ENCODE data around the gene ERAS. TPM values are rescaled to one million over a fixed set of nuclear protein-coding genes. Genes with fewer than 3 reads are reported as not detected.

ERAS gene
- total and polyA plus RNA-seq, 4 donors, result not detected

DNA sequence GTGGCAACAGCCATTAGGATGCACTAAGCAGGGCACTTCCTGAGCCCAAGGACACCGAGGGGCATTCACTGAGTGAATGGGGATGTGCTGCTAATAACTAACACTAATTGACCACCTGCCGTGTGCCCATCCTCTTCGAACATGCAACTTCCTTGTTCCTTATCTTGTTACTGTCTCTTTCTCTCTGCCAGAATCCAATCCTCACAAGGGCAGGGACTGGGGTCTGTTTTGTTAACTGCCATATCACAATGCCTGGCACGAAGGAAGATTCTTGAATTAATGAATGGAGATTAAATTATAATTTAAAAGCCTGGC is 1.3 kb downstream of the ERAS start:
- peaks cover 2 to 24% (median 9%) of the 10 kb centered on the region in 4 donors for H3K36me3 ChIP-seq (ENCODE audit: control insufficient read depth in 4 of 4, insufficient read depth in 3 of 4, low read depth in 1 of 4, low read length in 3 of 4)
- TF ChIP-seq YY1 (IDR thresholded peaks at IDR 0.05) (no peak), FOXA1 (IDR thresholded peaks at IDR 0.05) (no peak), JUND (IDR thresholded peaks at IDR 0.05) (no peak), EGR1 (IDR thresholded peaks at IDR 0.05; ENCODE audit: low read depth in 2 of 2) (no peak), GABPA (IDR thresholded peaks at IDR 0.05 in 1 of 2, conservative IDR thresholded peaks at IDR 0.05 in 1 of 2) (no peak)
- TF ChIP-seq, protein P1, sequence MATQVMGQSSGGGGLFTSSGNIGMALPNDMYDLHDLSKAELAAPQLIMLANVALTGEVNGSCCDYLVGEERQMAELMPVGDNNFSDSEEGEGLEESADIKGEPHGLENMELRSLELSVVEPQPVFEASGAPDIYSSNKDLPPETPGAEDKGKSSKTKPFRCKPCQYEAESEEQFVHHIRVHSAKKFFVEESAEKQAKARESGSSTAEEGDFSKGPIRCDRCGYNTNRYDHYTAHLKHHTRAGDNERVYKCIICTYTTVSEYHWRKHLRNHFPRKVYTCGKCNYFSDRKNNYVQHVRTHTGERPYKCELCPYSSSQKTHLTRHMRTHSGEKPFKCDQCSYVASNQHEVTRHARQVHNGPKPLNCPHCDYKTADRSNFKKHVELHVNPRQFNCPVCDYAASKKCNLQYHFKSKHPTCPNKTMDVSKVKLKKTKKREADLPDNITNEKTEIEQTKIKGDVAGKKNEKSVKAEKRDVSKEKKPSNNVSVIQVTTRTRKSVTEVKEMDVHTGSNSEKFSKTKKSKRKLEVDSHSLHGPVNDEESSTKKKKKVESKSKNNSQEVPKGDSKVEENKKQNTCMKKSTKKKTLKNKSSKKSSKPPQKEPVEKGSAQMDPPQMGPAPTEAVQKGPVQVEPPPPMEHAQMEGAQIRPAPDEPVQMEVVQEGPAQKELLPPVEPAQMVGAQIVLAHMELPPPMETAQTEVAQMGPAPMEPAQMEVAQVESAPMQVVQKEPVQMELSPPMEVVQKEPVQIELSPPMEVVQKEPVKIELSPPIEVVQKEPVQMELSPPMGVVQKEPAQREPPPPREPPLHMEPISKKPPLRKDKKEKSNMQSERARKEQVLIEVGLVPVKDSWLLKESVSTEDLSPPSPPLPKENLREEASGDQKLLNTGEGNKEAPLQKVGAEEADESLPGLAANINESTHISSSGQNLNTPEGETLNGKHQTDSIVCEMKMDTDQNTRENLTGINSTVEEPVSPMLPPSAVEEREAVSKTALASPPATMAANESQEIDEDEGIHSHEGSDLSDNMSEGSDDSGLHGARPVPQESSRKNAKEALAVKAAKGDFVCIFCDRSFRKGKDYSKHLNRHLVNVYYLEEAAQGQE (IDR thresholded peaks at IDR 0.05), result no peak
- TF ChIP-seq, protein P2, sequence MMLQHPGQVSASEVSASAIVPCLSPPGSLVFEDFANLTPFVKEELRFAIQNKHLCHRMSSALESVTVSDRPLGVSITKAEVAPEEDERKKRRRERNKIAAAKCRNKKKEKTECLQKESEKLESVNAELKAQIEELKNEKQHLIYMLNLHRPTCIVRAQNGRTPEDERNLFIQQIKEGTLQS (IDR thresholded peaks at IDR 0.05), result no peak
- no peaks in the 10 kb centered on the region for H3K27me3 ChIP-seq (ENCODE audit: control insufficient read depth in 4 of 4, insufficient read depth in 4 of 4, low read length in 3 of 4)
- H3K9me3 ChIP-seq (ENCODE audit: control insufficient read depth in 4 of 4, low read length in 3 of 4), result peaks cover 0 to 2% (median 0%) of the 10 kb centered on the region in 4 donors
- no peak for DNase-seq (ENCODE audit: low spot score)
- no peak overlapping the region for H3K4me3 ChIP-seq (ENCODE audit: low read depth in 1 of 3, low read length in 3 of 3)
- 68% methylated on average over 4 of the region's 4 CpGs for WGBS
- H3K9ac ChIP-seq (ENCODE audit: low read depth in 1 of 2, low read length in 2 of 2), result no peak overlapping the region
- no peaks in the 10 kb centered on the region for H3K4me1 ChIP-seq (ENCODE audit: control insufficient read depth in 4 of 4, insufficient read depth in 4 of 4, low read length in 3 of 4)
- H3K27ac ChIP-seq (ENCODE audit: low read depth in 1 of 2, low read length in 2 of 2), result no peak overlapping the region

DNA sequence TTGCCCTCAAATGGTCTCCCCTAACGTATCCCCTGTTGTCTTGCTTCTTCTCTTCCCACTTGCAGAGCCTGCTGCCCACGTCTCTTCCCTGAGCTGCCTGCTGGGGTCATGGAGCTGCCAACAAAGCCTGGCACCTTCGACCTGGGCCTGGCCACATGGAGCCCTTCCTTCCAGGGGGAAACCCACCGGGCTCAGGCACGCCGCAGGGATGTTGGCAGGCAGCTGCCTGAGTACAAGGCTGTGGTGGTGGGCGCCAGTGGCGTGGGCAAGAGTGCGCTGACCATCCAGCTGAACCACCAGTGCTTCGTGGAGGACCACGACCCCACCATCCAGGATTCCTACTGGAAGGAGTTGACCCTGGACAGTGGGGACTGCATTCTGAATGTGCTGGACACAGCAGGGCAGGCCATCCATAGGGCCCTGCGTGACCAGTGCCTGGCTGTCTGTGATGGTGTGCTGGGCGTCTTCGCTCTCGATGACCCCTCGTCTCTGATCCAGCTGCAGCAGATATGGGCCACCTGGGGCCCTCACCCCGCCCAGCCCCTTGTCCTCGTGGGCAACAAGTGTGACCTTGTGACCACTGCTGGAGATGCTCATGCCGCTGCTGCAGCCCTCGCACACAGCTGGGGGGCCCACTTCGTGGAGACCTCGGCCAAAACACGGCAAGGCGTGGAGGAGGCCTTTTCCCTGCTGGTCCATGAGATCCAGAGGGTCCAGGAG is 2.9 kb downstream of the ERAS start:
- H3K27me3 ChIP-seq (ENCODE audit: control insufficient read depth in 4 of 4, insufficient read depth in 4 of 4, low read length in 3 of 4), result no peaks in the 10 kb centered on the region
- no peak for DNase-seq (ENCODE audit: low spot score)

More for the DNA sequence above, 2.9 kb downstream of the ERAS start:
- Histone ChIP-seq H3K27ac (ENCODE audit: low read depth in 1 of 2, low read length in 2 of 2) (no peak overlapping the region), H3K4me3 (ENCODE audit: low read depth in 1 of 3, low read length in 3 of 3) (no peak overlapping the region), H3K9me3 (ENCODE audit: control insufficient read depth in 4 of 4, low read length in 3 of 4) (peaks cover 0 to 2% (median 0%) of the 10 kb centered on the region in 4 donors), H3K36me3 (ENCODE audit: control insufficient read depth in 4 of 4, insufficient read depth in 3 of 4, low read depth in 1 of 4, low read length in 3 of 4) (peaks cover 0 to 9% (median 3%) of the 10 kb centered on the region in 4 donors), H3K9ac (ENCODE audit: low read depth in 1 of 2, low read length in 2 of 2) (no peak overlapping the region), H3K4me1 (ENCODE audit: control insufficient read depth in 4 of 4, insufficient read depth in 4 of 4, low read length in 3 of 4) (no peaks in the 10 kb centered on the region)
- TF ChIP-seq, protein P3, sequence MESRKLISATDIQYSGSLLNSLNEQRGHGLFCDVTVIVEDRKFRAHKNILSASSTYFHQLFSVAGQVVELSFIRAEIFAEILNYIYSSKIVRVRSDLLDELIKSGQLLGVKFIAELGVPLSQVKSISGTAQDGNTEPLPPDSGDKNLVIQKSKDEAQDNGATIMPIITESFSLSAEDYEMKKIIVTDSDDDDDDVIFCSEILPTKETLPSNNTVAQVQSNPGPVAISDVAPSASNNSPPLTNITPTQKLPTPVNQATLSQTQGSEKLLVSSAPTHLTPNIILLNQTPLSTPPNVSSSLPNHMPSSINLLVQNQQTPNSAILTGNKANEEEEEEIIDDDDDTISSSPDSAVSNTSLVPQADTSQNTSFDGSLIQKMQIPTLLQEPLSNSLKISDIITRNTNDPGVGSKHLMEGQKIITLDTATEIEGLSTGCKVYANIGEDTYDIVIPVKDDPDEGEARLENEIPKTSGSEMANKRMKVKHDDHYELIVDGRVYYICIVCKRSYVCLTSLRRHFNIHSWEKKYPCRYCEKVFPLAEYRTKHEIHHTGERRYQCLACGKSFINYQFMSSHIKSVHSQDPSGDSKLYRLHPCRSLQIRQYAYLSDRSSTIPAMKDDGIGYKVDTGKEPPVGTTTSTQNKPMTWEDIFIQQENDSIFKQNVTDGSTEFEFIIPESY (IDR thresholded peaks at IDR 0.05), result no peak
- TF ChIP-seq, protein P1 (IDR thresholded peaks at IDR 0.05), result no peak
- TF ChIP-seq RXRA (IDR thresholded peaks at IDR 0.05) (no peak), FOXA2 (IDR thresholded peaks at IDR 0.05) (no peak), NR2F2 (IDR thresholded peaks at IDR 0.05) (no peak), HNF4G (IDR thresholded peaks at IDR 0.05) (no peak), JUND (IDR thresholded peaks at IDR 0.05) (no peak), FOXA1 (IDR thresholded peaks at IDR 0.05) (no peak), EGR1 (IDR thresholded peaks at IDR 0.05; ENCODE audit: low read depth in 2 of 2) (no peak), GABPA (IDR thresholded peaks at IDR 0.05 in 1 of 2, conservative IDR thresholded peaks at IDR 0.05 in 1 of 2) (no peak), TAF1 (conservative IDR thresholded peaks at IDR 0.05) (no peak)
- TF ChIP-seq, protein P4, sequence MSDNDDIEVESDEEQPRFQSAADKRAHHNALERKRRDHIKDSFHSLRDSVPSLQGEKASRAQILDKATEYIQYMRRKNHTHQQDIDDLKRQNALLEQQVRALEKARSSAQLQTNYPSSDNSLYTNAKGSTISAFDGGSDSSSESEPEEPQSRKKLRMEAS (IDR thresholded peaks at IDR 0.05), result no peak
- TF ChIP-seq, protein P5, sequence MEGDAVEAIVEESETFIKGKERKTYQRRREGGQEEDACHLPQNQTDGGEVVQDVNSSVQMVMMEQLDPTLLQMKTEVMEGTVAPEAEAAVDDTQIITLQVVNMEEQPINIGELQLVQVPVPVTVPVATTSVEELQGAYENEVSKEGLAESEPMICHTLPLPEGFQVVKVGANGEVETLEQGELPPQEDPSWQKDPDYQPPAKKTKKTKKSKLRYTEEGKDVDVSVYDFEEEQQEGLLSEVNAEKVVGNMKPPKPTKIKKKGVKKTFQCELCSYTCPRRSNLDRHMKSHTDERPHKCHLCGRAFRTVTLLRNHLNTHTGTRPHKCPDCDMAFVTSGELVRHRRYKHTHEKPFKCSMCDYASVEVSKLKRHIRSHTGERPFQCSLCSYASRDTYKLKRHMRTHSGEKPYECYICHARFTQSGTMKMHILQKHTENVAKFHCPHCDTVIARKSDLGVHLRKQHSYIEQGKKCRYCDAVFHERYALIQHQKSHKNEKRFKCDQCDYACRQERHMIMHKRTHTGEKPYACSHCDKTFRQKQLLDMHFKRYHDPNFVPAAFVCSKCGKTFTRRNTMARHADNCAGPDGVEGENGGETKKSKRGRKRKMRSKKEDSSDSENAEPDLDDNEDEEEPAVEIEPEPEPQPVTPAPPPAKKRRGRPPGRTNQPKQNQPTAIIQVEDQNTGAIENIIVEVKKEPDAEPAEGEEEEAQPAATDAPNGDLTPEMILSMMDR (IDR thresholded peaks at IDR 0.05; ENCODE audit: low read depth, low read length, missing input control), result no peak
- TF ChIP-seq, protein P2 (IDR thresholded peaks at IDR 0.05), result no peak
- 93% methylated on average over 24 of the region's 24 CpGs for WGBS

Data from liver (tissue), 9 donors.